Muscle of leg (tissue), 11 donors: ENCODE data around the gene SIDT2. TPM values are rescaled to one million over a fixed set of nuclear protein-coding genes. Genes with fewer than 3 reads are reported as not detected.

Source experiments
- DNase-seq: peaks from one replicate; pipeline ENCODE4 v3.0.0; 2013
- H3K27ac ChIP-seq: one replicate; pipeline ENCODE4 v1.5.1; 2013; ENCODE audit warnings: mild to moderate bottlenecking, low read length, control low read depth
- H3K27me3 ChIP-seq: one replicate; pipeline ENCODE4 v1.6.1; 2013; ENCODE audit warnings: low read length; ENCODE audit not compliant: control insufficient read depth, insufficient read depth
- H3K36me3 ChIP-seq: one replicate; pipeline ENCODE4 v1.6.1; 2013; ENCODE audit warnings: low read length; ENCODE audit not compliant: control insufficient read depth, insufficient read depth
- H3K4me1 ChIP-seq: one replicate; pipeline ENCODE4 v1.6.1; 2013; ENCODE audit warnings: low read length; ENCODE audit not compliant: control insufficient read depth, insufficient read depth
- H3K4me3 ChIP-seq: one replicate; pipeline ENCODE4 v1.5.1; 2013; ENCODE audit warnings: low read length, control low read depth
- H3K9me3 ChIP-seq: replicated peaks from 2 replicates; pipeline ENCODE4 v1.6.1; 2013; ENCODE audit warnings: low read depth, low read length; ENCODE audit not compliant: control insufficient read depth
- WGBS: methylation state at CpG from one replicate; pipeline ENCODE4 v1.1.5; 2013; ENCODE audit warnings: missing lambda C conversion rate; ENCODE audit not compliant: insufficient coverage; 5-methylcytosine and 5-hydroxymethylcytosine counted together
- polyA plus RNA-seq, 8 donors: library from polyadenylated mRNA; unstranded; fragments of 120-200 nt; gene quantifications; one replicate each; pipeline versions ENCODE4 v1.2.1 to v1.2.3, GENCODE V29; 2013; ENCODE audit warnings: inconsistent platforms in 1 of 8, low replicate concordance in 1 of 8; ENCODE audit not compliant: insufficient read length in 8 of 8, insufficient read depth in 1 of 8
- total RNA-seq: library from RNA; stranded (reverse); fragments of 120-200 nt; gene quantifications from one replicate; pipeline ENCODE4 v1.2.4, GENCODE V29; 2013

The SIDT2 gene
- total and polyA plus RNA-seq, 9 donors = 14.8 to 39.3 (median 27.8) TPM

DNA sequence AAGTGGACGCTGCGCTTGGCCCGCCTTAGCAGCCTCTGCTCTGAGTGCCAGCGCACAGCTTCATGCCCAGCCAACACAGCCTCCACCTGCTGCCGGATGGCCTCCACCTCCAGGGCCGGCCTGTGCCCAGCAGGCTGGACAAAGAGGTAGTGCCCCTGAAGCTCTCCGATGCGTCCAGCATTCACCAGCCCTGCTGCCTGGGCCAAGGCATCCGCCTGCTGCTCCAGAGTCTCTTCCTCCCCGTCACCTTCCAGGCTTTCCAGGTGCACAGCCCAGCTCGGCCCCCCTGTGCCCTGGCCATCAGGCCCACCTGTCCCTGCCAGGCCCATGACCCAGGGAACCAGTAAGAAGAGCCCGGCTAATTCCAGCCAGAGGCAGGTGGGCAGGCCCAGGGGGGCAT, 50.9 kb downstream of the SIDT2 start:
- no peak for DNase-seq
- WGBS = 88% methylated on average over 8 of the region's 12 CpGs
- H3K4me1 ChIP-seq = peaks cover 28% of the 10 kb centered on the region
- no peak overlapping the region for H3K4me3 ChIP-seq
- no peak overlapping the region for H3K27ac ChIP-seq
- H3K36me3 ChIP-seq = peaks cover 42% of the 10 kb centered on the region
- no peaks in the 10 kb centered on the region for H3K27me3 ChIP-seq
- H3K9me3 ChIP-seq = no peaks in the 10 kb centered on the region

DNA sequence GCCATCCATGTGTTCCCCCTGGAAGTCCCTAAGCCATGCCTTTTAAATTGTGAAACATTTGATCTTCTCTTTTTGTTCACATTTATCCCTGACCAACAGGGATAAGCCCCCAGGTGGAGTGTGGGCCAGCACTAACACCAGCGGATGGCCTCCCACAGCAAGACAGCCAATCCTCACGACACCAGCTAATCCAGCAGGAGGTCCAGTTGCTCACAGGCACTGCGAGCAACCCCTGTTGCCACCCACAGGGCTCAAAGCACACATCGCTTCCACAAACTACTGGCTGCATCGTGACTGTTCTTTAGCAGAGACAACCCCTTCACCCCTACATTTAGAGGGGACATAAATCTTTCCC, 51.4 kb downstream of the SIDT2 start:
- Histone ChIP-seq H3K9me3 (no peaks in the 10 kb centered on the region), H3K4me3 (no peak overlapping the region), H3K36me3 (peaks cover 40% of the 10 kb centered on the region), H3K27ac (no peak overlapping the region), H3K4me1 (peaks cover 23% of the 10 kb centered on the region), H3K27me3 (no peaks in the 10 kb centered on the region)
- WGBS = 69% methylated on average over 4 of the region's 5 CpGs
- no peak for DNase-seq

DNA sequence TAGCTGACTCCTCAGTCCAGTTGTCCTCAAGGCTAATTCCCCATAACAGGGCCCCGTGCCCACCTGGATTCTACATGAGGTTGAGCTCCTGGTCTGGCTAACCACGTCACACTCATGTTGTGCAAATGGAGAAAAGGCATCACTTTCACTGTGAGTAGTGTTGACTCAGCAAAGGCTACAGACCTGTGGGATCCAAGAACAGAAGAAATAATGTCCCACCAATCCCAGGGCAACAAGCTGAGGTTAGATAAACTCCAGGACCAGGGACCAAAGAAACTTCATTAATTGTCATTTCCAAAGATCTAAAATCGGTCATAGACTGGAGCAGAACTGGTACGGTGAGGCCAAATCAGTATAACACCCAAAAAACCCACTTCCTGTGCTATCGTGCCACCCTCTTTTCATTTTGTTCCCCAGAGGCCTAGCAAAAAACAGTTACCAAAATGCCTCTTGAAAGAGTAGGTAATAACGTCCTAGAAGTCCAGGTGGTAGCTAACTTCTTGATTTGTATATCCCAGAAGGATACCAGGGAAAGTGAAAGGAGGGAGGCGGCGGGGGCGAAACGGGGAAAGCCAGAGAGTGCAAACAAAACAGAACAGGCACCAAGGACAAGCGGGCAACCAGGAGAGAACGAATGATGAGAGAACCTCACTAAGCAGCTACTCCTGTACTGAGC, 51.9 kb downstream of the SIDT2 start:
- Histone ChIP-seq H3K27me3 (no peaks in the 10 kb centered on the region), H3K4me3 (peak overlapping the region; percentile 85), H3K9me3 (no peaks in the 10 kb centered on the region), H3K4me1 (peaks cover 23% of the 10 kb centered on the region), H3K27ac (no peak overlapping the region), H3K36me3 (peaks cover 36% of the 10 kb centered on the region)
- WGBS = 80% methylated on average over 8 of the region's 12 CpGs
- DNase-seq = no peak

DNA sequence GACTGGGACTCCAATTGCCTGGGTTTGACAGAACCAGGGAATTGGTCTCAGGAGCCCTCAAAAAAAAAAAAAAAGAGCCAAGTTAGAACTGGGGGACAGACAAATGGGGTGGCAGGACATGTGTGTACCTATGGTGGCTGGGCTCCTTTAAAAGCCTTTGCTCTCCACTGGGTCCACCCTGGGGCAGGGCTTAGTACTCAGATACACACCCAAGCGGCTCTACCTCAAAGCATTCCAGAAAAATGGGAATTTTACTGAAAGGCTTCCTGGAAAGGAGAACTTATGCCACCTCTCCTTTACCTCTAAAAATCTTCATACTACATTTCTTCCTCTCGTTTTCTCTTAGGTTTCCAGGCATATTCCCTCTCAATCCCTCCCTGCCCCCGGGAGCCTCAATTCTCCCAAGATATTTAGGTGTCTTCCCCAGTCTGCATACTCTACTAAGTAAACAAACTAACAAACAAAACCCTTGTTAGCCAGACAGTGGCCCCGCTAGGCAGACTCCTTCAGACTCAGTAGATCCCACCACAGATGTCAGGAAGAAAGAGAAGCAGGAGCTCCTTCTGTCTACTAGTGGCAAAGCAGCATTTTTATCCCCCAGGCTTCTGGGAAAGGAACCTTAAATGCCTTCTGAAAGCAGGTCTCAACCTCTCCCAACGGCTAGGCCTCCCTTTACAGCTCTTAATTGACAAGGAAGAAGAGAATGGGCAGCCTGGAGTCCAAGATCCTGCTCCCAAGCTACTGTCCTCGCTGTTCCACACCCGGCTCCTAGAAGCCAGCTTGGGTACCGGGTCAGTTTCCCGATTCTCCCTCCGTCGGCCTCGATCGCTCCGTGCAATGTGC, 52.7 kb downstream of the SIDT2 start:
- H3K4me3 ChIP-seq = peak overlapping the region; percentile 85
- H3K27ac ChIP-seq = peak overlapping the region; percentile 91
- H3K27me3 ChIP-seq = no peaks in the 10 kb centered on the region
- 8% methylated on average over 13 of the region's 14 CpGs for WGBS
- peaks cover 22% of the 10 kb centered on the region for H3K4me1 ChIP-seq
- peaks cover 30% of the 10 kb centered on the region for H3K36me3 ChIP-seq
- no peaks in the 10 kb centered on the region for H3K9me3 ChIP-seq
- DNase-seq = no peak

DNA sequence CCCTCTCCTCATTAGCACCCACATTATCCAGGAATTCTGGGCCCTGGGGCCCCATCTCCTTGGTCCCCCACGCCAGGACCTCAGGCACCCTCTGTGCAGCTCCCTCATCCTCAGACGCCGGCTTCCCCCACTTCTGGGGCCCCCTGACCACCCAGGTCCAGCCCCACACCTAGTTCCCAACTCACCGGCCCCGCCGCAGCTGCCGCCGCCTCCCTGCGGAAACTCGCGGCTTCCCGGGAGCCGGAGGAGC, 53.2 kb downstream of the SIDT2 start, which contains the start of gene PCSK7:
TSS of gene PCSK7 (minus strand) at position 232 of the 250 bp plus-strand sequence. CDS start 2,229 bp downstream, outside the sequence.
- DNase-seq = no peak
- no peaks in the 10 kb centered on the region for H3K27me3 ChIP-seq
- H3K36me3 ChIP-seq = peaks cover 30% of the 10 kb centered on the region
- H3K4me3 ChIP-seq = peak within 1 kb of the TSS; percentile 85
- peaks cover 21% of the 10 kb centered on the region for H3K4me1 ChIP-seq
- 0% methylated on average over 13 of the region's 13 CpGs for WGBS
- H3K27ac ChIP-seq = peak within 1 kb of the TSS; percentile 93
- no peaks in the 10 kb centered on the region for H3K9me3 ChIP-seq

DNA sequence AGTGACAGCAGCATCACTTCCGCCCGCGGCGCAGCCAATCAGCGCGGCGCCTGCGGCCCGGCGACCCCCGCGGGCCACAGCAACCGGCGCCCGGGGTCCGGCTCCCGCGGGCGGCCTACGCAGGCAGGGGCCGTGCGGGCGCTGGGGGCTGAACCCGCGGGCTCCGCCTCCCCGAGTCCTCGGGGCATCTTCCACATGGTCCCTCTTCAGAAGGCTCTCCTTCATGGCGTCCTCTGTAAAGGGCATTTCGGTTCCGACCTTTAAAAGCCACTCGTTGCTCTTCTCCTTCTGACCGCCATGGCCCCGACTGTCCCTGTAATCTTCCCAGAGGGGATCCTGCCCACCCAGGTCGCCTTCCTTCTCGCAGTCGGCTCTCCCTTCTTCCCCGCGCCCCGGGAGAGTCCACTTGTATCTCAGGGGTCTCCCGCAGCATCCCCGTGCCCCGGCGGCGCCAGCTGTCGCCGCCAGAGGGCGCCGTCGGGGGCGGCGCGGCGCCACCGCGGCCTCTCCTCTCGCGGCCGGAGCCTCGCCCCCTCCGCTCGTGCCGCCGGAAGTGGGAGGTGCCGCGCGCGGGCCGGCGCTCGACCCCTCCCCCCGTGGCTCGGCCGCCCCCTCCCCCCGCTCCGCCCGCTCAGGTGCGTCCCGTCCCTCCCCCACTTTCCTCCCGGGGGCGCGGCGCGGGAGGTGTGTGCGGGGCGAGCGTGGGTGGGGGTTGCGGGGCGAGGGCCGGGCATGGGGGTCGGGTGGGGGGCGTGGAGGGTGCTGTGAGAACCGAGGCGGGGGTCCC, 53.7 kb downstream of the SIDT2 start, which contains the start of gene RNF214:
TSS of gene RNF214 (plus strand) at position 580 of the 787 bp plus-strand sequence. CDS start 1,602 bp downstream, outside the sequence.
- Histone ChIP-seq H3K27ac (peak within 1 kb of the TSS; percentile 93), H3K4me1 (peaks cover 21% of the 10 kb centered on the region), H3K4me3 (peak within 1 kb of the TSS; percentile 85), H3K9me3 (no peaks in the 10 kb centered on the region), H3K36me3 (peaks cover 33% of the 10 kb centered on the region), H3K27me3 (no peaks in the 10 kb centered on the region)
- under 1% methylated on average over 60 of the region's 94 CpGs for WGBS
- DNase-seq = peak; percentile 92

DNA sequence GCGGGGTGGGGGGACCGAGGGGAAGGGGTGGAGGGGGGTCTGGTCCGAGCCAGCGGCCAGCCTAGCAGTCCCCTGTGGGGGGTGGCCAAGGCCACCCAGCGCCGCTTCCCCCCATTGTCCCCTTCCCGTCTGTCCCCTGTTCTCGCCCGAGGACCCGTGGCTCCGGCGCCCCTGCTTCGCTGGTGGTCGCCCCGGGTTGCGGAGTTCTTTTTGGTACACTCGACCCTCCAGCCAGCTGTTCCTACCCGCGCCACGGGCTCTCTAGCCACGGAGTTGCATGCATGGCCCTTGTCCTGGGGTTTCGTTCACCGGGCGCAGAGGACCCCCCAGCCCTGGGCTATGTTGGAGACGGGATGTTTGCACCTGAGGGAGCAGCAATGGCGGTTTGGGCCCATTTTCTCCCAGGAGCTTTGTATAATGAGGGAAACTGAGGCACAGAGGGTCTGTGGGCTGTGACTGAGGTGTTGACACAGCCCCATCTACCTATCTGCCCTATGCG, 54.4 kb downstream of the SIDT2 start:
- no peaks in the 10 kb centered on the region for H3K27me3 ChIP-seq
- H3K36me3 ChIP-seq = peaks cover 28% of the 10 kb centered on the region
- H3K27ac ChIP-seq = peak overlapping the region; percentile 78
- peaks cover 21% of the 10 kb centered on the region for H3K4me1 ChIP-seq
- 0% methylated on average over 14 of the region's 27 CpGs for WGBS
- DNase-seq = peak; percentile 38
- no peaks in the 10 kb centered on the region for H3K9me3 ChIP-seq
- peak overlapping the region; percentile 77 for H3K4me3 ChIP-seq

DNA sequence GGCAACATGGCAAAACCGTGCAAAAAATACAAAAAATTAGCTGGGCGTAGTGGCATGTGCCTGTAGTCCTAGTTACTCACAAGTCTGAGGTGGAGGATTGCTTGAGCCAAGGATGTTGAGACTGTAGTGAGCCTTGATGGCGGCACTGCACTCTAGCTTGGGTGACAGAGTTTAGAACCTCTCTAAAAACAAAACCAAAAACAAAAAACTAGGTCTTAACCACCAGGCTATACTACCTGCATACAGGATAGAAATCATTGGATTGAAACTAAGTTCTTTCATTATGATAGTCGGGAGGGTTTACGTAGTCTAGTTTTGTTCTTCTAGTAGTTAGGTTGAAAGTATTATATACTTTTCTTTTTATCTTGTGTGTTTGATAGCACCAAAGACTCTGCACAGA, 59.7 kb downstream of the SIDT2 start:
- no peak overlapping the region for H3K4me3 ChIP-seq
- H3K27ac ChIP-seq = no peak overlapping the region
- H3K9me3 ChIP-seq = no peaks in the 10 kb centered on the region
- 83% methylated on average over 2 of the region's 5 CpGs for WGBS
- H3K27me3 ChIP-seq = no peaks in the 10 kb centered on the region
- no peak for DNase-seq
- peaks cover 8% of the 10 kb centered on the region for H3K4me1 ChIP-seq
- H3K36me3 ChIP-seq = peaks cover 43% of the 10 kb centered on the region

DNA sequence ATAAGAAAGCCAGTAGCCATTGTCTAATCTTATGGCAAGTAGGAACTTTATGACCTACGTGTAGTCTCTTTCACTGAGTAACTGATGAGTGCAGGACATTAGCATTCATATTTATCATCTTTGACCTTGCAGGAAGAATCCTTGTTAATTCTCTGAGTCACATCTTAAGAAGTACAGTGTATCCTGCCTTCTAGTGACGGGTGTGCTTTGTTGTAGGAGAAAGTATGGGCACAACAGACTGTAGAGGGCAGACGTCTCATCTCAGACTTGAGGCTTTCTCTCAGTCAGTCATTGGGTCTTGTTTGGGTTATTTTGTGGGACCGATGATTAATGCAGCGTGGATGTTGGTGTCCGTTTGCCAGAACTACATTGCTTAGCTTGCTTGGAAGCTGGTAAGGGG, 60.8 kb downstream of the SIDT2 start:
- Histone ChIP-seq H3K9me3 (no peaks in the 10 kb centered on the region), H3K4me1 (no peaks in the 10 kb centered on the region), H3K27ac (no peak overlapping the region), H3K36me3 (peaks cover 50% of the 10 kb centered on the region), H3K4me3 (no peak overlapping the region), H3K27me3 (no peaks in the 10 kb centered on the region)
- no peak for DNase-seq
- WGBS = 85% methylated on average over 3 of the region's 6 CpGs
